NCI-H1930 (cell line): ENCODE measurements around the gene FYN.
"Not testable (repeated sequence)": the region's sequence is repeated elsewhere in the genome, so short reads cannot be mapped to it uniquely, and the experiment has no call there.

ENCODE experiments used
- DNase-seq, 2 experiments: peaks; one replicate each; lab custom pipeline; 2025; lab: John Stamatoyannopoulos, UW

FYN gene

GRCh38 chr6:111680811-111681609 lies 192.2 kb downstream of the FYN start:
- DNase-seq = not testable (repeated sequence)

DNA sequence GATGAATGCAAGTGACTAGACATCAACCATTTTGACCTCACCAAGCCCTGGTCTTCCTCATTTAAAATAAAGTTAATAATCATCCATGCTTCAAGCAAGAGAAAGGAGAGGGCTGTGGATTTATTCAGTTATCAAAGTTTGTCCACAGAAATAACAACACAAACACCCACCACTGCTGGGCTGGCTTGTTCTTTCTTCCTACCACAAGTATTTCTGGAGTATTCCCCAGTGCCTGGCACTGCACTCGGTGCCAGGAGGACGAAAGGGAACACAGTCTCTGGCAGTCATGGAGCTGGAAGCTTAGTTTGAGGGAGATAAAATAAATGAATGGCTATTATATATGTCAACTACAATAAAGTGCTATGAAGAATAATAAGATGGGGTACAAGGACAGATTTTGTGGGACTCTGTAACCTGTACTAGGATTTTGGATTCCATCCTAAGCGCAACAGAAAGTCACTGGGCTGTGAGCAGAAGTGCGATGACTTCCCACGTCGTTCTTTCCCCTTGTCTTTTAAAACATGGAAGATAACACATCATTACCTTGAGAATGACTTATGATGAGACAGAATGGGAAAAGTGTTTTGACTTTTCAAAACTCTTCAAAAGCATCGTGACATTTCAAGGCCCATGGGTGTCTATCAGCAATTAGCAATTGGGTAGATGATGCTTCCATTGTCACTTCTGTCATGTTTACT lies 193.1 kb downstream of the FYN start:
- no peak for DNase-seq

- DNase-seq = no peak
These were observed 194.0 kb downstream of the FYN start for GRCh38 chr6:111679126-111679858.

DNA sequence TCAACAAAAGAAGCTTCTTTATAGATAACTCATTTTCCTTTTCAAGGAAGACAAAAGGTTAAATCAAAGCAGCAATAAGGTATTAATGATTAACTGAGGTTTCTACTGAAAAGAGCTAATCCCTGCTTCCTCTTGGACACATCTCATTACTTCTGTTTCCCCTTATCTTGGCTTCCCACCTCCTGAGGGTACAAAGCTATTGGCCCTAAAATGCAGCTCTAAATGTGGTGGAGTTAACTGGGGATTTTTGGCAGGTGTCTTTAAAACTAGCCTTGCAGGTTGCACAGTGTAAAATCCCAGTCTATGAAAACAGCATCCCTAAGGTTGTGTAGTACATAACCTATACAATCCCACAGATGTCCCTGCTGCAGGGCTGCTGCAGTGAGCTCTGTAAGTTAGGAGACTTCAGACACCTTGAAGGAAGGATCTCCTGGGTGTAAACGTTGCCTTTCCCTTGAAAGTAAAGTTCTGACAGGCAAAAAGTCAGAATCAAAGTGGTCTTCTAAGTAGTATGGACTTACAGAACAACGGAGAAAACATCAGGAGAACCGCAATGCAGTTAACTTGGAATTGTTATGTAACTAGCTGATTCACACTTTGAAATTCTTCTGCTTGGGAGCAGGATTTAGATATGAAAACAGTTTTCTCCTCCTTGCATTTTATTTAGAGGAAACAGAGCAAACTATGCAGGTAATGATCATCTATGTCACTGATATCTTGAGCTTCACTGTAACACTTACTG lies 195.8 kb downstream of the FYN start:
- no peak for DNase-seq

- DNase-seq = no peak
These were observed 196.9 kb downstream of the FYN start for GRCh38 chr6:111676383-111676782.

DNA sequence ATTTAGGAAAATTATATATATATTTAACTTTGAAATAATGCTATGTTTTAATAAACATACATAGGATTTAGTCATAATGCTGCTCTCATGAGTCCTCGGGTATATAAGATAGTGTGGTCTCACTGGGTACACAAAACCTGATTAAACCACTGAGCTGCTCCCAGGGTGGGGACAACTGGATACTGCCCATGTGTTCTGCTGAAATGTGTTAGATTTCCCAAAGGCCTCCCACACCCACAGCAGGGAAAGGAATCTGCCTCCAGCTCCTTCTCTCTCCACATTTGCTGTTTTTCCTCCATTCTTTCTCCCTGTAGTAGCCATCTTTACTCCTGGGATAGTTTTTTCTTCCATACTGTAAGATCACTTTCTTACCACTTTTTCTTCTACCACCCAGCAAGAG lies 198.4 kb downstream of the FYN start:
- no peak for DNase-seq

DNA sequence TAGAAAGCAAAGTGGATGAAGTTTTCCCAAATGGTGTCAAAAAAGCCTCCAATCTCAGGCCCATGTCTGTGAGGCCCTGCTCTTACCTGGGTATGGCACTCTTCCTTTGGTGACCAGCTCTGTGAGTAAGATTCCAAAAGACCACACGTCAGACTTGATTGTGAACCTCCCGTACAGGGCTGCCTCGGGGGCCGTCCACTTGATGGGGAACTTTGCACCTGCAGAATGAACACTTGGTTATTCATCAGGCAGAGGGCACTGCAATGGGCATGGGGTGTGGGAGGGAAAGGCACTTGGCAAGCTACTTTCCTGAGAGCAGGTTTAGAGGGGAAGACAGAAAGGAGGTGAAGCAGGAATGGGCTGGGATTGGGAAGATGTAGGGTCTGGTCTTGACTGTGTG lies 198.8 kb downstream of the FYN start:
- no peak for DNase-seq

GRCh38 chr6:111673937-111674336 lies 199.3 kb downstream of the FYN start:
- no peak for DNase-seq

DNA sequence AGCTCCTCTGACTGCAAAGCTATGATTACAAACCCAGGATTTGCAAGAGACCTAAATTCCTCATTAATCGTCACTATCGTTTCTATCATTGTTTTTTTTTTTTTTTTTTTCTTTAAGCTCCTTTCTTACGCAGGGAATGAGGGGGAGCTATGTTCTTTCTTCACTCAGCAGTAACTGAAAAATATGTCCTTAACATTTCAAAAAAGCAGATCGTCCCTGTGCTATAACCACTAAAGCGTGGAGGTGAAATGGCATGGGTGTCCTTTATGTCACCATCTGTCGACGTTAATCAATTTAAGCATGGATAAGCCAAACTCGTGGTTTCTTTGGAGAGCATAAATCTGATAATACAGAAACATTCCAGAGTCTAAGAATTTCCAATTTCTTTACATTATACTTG lies 199.7 kb downstream of the FYN start:
- DNase-seq = no peak

- no peak for DNase-seq
These were observed 200.3 kb downstream of the FYN start for GRCh38 chr6:111672761-111673450.

- DNase-seq = no peak
These were observed 203.9 kb downstream of the FYN start for GRCh38 chr6:111669326-111669725.

DNA sequence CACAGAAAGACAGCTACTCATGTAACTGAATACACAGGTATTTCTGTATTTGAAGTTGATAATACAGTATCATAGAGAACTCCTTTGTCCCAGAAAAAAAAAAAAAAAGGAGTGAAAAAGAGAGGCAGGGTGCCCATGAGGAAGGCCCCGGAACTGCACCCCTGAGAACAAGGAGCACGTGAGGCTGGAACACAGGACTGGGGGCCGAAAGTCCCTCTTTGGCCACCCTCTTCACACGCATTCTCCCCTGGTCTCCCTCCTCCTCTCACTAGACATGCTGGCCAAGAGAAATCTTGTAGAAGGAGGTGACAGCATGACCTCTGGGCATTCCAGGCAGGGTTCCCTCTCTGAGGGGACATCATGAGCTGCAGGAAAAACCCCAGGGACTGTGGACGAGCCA lies 204.8 kb downstream of the FYN start:
- no peak for DNase-seq

DNA sequence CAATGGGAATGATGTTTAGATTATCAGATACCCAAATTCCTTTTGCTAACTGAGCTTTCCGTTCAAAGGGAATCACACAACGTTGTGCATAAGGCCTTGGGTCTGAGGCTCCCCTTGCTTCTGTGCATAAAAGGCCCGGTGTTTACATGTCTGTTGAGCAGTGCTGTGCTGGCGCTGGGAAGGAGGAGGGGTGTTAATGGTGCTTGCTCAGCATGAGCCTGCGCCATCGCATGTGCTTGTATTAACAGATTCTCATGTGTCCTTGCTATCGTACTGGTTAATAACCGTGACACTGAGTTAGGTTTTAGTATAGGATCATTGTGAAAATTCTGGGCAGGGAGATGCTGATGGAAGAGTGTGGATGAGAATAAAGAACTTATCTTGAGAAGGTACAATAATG lies 205.3 kb downstream of the FYN start:
- no peak for DNase-seq

DNA sequence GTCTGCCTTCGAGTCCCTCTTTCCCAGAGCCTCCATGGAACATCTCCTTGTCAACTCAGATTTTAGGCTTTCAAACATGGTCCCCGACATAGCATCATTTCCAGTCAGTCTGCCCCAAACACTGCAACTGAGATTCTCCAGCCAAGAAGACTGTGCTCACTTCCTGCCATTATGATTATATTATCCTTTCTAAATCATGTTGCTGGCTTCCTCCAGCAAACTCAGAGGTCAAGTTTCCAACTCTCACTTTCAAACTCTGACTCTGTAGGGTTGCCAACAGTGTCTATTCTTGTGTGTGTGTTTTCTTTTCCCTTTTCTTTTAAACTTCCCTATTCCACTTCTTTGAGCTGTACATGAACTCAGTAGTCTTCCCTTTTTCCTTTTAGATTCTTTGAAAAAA lies 206.4 kb downstream of the FYN start:
- DNase-seq = no peak

DNA sequence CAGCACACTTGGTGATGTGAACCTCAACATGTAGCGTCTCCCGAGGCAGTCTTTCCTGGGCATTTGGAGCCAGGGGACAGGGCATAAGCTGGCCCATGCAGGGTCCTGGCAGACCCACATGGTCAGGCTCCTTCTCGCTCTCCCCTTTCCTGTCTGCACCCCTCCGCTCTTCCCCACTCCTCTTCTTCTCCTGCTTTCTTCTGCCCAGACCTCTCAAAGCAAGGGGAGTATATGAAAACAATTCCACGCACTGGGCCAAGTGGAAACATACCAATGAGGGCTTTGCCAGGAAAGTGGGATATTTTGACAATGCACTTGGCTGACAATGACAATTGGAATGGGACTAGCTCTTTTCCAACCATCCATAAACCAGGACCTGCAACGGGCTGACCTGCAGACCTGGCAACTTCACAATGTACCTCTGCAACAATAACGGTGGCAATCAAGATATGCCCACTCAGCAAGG lies 208.7 kb downstream of the FYN start:
- DNase-seq = no peak

GRCh38 chr6:111663692-111664564 lies 209.3 kb downstream of the FYN start:
- no peak for DNase-seq

GRCh38 chr6:111662794-111663593 lies 210.3 kb downstream of the FYN start:
- DNase-seq = no peak

GRCh38 chr6:111662072-111662793 lies 211.0 kb downstream of the FYN start:
- DNase-seq = no peak

DNA sequence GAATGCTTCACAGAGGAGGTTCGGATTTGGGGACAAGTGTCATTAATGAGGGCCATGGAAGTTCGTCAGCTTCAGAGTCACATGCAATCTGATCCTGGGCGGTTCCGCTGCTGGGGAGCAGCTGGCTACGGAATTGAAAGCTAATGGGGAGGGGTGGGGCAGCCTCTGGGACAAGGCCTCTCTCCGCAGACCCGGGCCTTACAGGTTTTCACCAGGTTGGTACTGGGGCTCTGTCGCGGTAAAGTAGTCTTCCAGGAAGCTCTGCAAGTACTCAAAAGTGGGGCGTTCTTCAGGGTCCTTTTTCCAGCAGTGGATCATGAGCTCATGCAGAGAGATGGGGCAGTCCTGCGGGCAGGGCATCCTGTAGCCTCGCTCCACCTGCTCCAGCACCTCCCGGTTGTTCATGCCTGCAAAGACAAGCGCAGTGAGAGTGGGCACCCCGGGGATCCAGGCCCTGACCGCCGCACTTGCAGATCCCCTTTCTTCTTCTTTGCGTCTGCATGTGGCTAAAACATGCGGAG lies 211.7 kb downstream of the FYN start:
- DNase-seq = no peak
